ENCODE data around the gene AFF3.

- TF ChIP-seq CTCF (optimal IDR thresholded peaks at IDR 0.05 in 1 of 3, IDR thresholded peaks at IDR 0.05 in 1 of 3, conservative IDR thresholded peaks at IDR 0.05 in 1 of 3; ENCODE audit: extremely low read depth in 1 of 3, insufficient read depth in 2 of 3, low read length in 3 of 3), result no peak
- no peak for TF ChIP-seq EZH2 (IDR thresholded peaks at IDR 0.05; ENCODE audit: low read length)
Observed at GRCh38 chr2:99572373-99573164, 569.8 kb downstream of the AFF3 start.

Measured in keratinocyte (primary cell).